RCC 7860 (cell line): Measurements from ENCODE around the gene KAZN.

Source experiments
- DNase-seq: peaks from one replicate; pipeline ENCODE4 v3.0.0-alpha.2; 2015; ENCODE audit warnings: low spot score
- FAIRE-seq: peaks from 2 replicates; lab custom pipeline; 2012; peaks lifted over from hg19 to GRCh38; lab: Jason Lieb, UNC

KAZN gene

DNA sequence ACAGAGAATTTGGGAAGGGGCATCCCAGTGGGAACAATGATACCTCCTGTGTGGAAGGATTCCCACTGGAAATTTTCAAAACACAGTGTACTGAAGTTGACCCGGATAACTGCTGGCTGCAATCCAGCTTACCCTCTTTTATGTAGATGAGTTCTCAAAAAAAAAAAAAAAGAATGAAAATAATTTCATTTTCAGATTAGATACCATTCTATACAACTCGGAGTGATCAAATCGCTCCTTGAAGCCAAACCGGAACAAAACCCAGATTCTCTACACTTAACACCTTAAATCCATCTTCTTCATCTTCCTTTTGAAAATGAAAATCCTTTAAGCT is 69.1 kb downstream of the KAZN start:
- DNase-seq (no peak), FAIRE-seq (no peak)

- DNase-seq (no peak), FAIRE-seq (no peak)
Observed at GRCh38 chr1:14668538-14668937, 70.1 kb downstream of the KAZN start.

GRCh38 chr1:14672005-14672404 is 73.5 kb downstream of the KAZN start:
- no peak for FAIRE-seq

GRCh38 chr1:14674030-14674429 is 75.5 kb downstream of the KAZN start:
- DNase-seq (no peak), FAIRE-seq (no peak)

More at GRCh38 chr1:14672005-14672404, 73.5 kb downstream of the KAZN start:
- DNase-seq, result no peak

GRCh38 chr1:14676400-14676799 is 77.9 kb downstream of the KAZN start:
- no peak for DNase-seq
- FAIRE-seq, result no peak

DNA sequence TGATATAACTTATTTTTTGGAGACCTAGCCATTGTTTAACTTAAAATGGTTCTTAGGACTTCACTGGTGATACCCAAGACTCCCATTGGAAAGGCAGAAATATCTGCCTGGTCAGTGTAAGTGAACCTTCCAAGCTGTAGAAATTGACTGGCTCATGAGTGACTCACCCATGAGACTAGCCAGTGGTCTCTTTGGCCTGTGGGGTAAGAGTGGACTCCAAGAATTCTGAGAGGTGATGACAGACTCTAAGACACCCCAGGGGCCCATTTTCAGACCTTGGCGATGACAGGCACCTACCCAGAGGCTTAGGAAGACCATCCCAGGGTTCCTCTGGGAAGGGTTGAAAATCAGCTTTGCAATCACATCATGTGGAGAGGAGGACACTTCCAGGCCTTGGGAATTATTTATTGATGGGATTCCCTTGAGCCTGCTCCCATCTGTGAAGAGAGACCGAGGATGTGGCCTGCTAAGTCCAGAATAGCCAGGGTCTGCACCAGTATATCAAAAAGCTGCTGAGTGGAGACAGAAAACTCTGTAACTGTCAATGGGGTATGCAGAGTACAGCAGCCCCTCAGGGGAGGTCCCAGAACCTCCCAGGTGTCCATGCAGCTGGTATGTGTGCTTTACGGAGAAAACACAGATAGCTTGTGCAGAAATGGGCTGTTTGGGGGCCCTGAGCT is 78.9 kb downstream of the KAZN start:
- FAIRE-seq, result no peak
- DNase-seq, result no peak

DNA sequence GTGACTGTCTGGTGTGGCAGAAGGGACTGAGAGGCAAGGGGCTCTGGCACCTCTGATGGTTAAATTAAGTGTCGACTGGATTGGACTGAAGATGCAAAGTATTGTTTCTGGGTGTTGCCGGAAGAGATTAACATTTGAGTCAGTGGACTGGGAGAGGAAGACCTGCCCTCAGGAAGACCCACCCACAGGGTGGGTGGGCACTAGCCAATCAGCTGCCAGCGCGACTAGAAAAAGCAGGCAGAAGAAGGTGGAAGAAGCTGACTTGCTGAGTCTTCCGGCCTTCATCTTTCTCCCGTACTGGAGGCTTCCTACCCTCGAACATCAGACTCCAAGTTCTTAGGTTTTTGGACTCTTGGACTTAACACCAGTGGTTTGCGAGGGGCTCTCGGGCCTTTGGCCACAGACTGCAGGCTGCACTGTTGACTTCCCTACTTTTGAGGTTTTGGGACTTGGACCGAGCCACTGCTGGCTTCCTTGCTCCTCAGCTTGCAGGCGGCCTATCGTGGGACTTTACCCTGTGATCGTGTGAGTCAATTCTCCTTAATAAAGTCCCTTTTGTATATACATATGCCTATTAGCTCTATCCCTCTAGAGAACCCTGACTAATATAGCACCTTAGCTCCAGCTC is 79.6 kb downstream of the KAZN start:
- no peak for FAIRE-seq

DNA sequence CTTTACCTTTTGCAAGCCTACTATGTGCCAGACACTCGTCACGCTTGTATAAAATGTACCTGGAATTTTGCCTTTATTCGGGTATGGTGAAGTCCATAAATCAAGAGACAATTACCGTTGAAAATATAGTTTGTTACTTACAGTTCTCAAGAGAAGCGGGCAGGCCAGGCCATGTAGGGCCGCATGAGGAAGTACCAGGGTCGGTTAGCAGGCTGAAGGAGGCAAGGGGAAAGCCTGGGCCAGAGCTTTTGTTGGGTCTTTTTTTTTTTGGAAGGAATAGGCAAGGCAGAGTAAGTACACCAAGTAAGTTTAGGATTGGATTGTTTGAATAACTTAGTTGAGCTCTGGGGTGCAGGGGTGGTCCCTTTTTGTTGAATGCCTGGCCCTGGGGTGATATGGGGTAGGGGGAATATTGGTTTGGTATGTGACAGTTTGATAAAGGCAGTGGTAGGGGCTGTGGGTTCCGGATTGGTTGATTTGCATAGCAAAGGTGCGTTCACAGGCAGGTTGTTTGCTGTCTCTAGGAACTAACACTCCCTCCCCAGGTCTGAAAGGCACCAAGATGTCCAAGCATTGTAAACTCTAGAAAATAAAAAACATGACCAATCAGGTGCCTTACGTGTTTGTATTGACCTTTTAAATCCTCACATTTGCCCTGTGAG is 80.7 kb downstream of the KAZN start:
- DNase-seq, result no peak
- no peak for FAIRE-seq

More for the DNA sequence above, 79.6 kb downstream of the KAZN start:
- DNase-seq, result no peak

- no peak for FAIRE-seq
- peak; percentile 45 for DNase-seq
Observed at GRCh38 chr1:14681182-14681581, 82.7 kb downstream of the KAZN start.

DNA sequence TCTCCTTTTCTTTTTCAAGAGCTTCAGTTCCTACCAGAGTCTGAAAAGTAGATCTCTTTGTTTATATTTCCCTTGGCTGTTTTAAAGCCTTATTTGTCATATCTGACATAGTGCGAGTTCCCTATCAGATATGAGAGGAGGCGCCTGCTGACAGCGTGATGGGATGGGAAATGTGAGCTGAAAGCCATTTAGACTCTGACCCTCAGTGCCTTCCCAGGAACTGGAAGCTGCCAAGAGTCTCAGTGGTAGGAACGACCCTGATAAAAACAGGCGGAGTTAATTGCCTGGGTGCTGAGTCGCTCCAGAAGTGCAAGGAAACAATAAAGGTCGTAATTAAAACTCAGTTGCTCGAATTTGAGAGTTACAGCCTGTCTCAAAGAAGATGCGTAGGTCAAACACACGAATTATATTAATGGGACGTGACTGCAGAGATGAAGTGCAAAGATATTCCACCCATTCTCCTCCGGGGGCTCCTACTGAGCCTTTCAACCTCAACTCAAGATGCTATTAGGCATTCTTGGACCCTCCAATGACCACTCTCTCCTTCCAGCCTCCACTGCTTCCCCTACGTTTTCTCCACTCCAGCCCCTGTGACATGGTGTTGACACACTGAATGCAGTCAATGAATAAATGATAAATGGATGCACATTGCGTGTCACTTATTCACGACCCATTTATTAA is 84.6 kb downstream of the KAZN start:
- FAIRE-seq (no peak), DNase-seq (no peak)

- no peak for FAIRE-seq
- DNase-seq, result no peak
Observed at GRCh38 chr1:14685078-14685477, 86.6 kb downstream of the KAZN start.

DNA sequence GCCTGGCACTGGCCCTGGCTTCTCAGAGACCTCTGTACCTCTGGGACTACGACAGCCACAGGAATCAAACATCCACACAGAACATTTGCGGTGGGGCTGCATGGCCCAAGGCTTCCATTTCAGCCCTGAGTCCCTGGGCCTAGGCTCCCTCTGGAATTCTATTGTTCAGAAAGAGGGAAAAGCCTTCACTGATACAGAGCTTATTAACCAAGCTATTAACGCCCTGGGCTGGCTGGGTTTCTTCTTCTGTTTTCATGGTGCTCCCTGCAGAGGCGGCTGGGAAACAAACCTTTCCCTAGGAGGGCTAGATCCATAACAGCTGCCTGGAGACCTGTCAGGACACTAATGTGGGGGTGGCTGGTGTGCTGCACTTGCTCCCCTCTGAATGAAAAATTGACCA is 88.2 kb downstream of the KAZN start:
- DNase-seq (no peak), FAIRE-seq (no peak)

DNA sequence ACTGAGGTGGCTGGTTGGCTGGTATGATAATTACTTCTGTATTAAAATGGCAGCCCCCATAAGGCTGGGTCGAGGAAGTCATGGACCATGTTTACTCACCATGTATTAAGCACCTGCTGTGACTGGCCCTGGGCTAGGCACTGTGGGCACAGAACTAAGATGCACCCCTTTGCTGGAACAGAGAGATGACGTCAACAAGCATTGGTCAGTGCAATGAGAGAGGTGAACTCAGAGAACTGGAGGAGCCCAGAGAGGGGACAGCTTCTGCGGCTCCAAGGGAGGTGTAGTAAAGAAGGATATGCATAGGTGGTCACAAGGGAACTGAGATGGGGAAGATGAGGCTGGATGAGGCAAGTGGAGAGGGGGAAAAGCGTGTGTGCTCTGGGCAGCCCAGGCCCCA is 88.7 kb downstream of the KAZN start:
- no peak for DNase-seq
- FAIRE-seq, result no peak

DNA sequence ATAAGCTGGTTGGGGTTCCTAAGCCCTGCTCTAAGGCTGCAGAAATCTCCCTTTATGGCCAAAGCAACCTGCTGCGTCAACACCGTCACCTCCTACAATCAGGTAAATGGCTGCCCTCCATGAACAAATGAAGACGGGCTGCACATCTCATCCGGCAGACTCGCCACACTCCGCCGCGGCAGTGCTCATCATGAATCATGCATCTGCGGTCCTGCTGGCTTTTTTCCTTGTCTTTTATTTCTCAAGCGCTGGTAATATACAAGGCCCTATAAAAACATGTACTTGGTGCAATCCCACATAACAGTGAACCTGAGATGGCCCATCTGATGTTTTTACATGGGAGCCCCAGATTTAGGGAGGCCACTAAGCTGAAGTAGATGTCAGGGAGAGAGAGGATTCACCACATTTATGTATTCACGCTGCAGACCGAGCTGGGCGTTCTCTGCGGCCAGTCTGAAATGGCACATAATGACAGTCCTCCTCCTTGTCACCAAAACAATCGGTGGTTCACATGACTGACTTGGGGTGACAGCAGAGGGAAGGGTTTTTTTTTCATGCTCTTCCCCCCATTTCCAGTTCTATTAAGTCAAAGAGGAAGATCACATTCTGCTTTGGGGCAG is 91.6 kb downstream of the KAZN start:
- peak; percentile 62 for FAIRE-seq
- peak; percentile 47 for DNase-seq

DNA sequence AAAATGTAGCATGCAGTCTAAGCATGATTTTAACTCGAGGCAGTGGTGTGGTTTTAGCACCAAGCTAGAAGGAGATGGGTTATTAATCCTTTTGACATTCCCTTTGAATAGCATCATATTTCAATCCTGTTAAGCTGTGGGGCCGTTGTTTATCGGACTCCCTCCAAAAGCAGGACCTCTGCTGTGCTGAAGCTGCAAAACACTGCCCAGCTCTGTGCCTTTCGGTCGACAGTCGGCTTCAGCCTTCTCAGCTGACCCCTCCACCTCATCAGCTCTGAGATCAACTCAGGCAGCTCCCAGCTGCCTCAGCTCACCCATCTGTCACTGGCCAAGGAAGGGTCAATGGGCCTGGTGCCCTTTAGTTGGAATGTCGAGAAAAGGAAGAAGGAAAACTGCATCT is 95.5 kb downstream of the KAZN start:
- FAIRE-seq, result no peak
- DNase-seq, result no peak

- no peak for DNase-seq
- FAIRE-seq, result no peak
Observed at GRCh38 chr1:14694589-14694988, 96.1 kb downstream of the KAZN start.

- DNase-seq, result no peak
- no peak for FAIRE-seq
Observed at GRCh38 chr1:14696761-14697160, 98.3 kb downstream of the KAZN start.

DNA sequence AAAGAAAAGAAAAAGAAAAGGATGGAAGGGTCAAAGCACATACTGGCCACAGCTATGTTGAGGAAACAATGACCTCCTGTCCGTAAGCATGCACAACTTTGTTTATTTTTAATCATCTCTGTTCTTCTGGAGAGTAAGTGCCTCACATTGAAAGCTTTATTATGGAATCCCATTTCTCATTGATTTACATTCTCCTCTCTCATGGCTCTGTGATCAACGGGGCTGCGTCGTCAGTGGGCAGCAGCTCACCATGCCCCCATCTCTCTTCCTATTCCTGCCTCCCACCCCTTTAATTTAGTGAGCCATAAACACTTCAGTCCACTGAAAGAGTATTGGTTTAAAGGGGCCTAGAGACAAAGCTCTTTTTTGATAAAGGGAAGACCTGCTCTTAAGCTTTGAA is 98.9 kb downstream of the KAZN start:
- no peak for DNase-seq
- no peak for FAIRE-seq

- DNase-seq (no peak), FAIRE-seq (no peak)
Observed at GRCh38 chr1:14698314-14698713, 99.8 kb downstream of the KAZN start.

DNA sequence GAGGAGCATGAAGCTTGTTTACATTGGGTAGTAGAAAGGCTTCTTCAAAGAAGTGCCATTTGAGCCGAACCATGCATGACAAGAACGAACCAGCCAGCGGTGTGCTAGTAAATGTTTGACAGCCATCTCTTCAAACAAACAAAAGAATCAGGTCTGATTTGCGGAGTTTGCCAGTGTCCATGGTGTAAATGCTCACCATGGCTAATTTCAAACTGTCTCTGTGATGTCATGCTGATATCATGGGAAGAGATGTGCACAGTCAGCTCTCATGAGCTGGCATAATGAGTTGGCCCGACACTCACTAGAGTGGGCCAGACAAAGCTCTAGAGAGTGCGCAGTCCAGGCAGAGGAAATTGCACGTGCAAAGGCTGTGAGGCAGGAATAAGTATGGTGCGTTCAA is 101.1 kb downstream of the KAZN start:
- DNase-seq, result peak; percentile 74
- peak; percentile 69 for FAIRE-seq

GRCh38 chr1:14704846-14705245 is 106.4 kb downstream of the KAZN start:
- FAIRE-seq (peak; percentile 75), DNase-seq (peak; percentile 74)
